Lower lobe of right lung (tissue), 2 donors: ENCODE measurements around the gene CTNNA3. TPM values are rescaled to one million over a fixed set of nuclear protein-coding genes. Genes with fewer than 3 reads are reported as not detected.

ENCODE experiments used
- ATAC-seq, 2 donors: fragments of 200-7000 bp; cut with Tn5 transposase; one replicate each; pipeline ENCODE4 v1.9.1; 2020 to 2022; ENCODE audit warnings: mild to moderate bottlenecking in 2 of 2, moderate library complexity in 2 of 2
- DNase-seq: peaks from one replicate; pipeline ENCODE4 v3.0.0-alpha.2; 2020
- H3K27ac ChIP-seq: fragments of 200-600 bp; one replicate; pipeline ENCODE4 v1.8.0; 2022
- H3K27me3 ChIP-seq: fragments of 200-600 bp; one replicate; pipeline ENCODE4 v1.8.0; 2022; ENCODE audit warnings: low read depth
- H3K36me3 ChIP-seq: fragments of 200-600 bp; one replicate; pipeline ENCODE4 v1.8.0; 2022; ENCODE audit warnings: mild to moderate bottlenecking
- H3K4me1 ChIP-seq: fragments of 200-600 bp; one replicate; pipeline ENCODE4 v1.8.0; 2022
- H3K4me3 ChIP-seq: fragments of 200-600 bp; one replicate; pipeline ENCODE4 v1.8.0; 2022; ENCODE audit warnings: mild to moderate bottlenecking
- H3K9me3 ChIP-seq: fragments of 200-600 bp; one replicate; pipeline ENCODE4 v1.8.0; 2022
- intact Hi-C: fragments of 100-400 bp; cut with DNase I; formaldehyde crosslinking; loops from one replicate; pipeline ENCODE4 v1.11.0; 2022
- total RNA-seq: library from RNA; stranded (reverse); fragmentation: NEBNext Ultra II Directional; extraction: Animal tissue kit (Norgen Biotek cat#: 25700); gene quantifications from one replicate; pipeline ENCODE4 v1.2.1, GENCODE V29; 2021
- TF ChIP-seq, protein P1 (sequence below): fragments of 200-600 bp; IDR thresholded peaks from one replicate; pipeline ENCODE4 v1.8.0; 2022; ENCODE audit warnings: antibody characterized with exemption, mild to moderate bottlenecking
- donor health status: DM: no; HTN: yes; CAD: no; lungs with severe emphysema.

Gene CTNNA3
- total RNA-seq, 1 donor from 2014 or later: not detected

DNA sequence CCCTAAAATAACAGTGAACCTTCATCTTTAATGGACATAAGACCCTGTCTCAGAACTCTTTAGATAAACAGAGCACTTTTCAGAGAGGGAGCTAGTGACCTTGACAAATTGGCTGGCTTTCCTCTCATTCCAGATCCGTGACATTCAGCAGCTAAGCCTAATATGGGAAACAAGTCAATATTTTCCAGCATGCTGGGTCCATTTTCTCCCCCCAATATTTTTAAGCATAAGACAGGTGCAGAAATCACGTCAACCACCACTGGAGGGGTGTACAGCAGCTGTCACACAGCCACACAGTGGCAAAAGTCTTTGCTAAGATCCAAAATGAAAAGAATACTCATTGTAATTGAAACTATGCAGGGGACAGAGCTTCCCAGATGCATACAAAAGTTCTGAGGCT, 744.1 kb downstream of the CTNNA3 start:
- ATAC-seq (no peak), DNase-seq (no peak)
- H3K27me3 ChIP-seq: no peaks in the 10 kb centered on the region
- no peaks in the 10 kb centered on the region for H3K9me3 ChIP-seq
- no peak overlapping the region for H3K27ac ChIP-seq
- H3K4me3 ChIP-seq: no peak overlapping the region
- intact Hi-C loops: no loop called here
- H3K4me1 ChIP-seq: no peaks in the 10 kb centered on the region
- TF ChIP-seq, protein P1, sequence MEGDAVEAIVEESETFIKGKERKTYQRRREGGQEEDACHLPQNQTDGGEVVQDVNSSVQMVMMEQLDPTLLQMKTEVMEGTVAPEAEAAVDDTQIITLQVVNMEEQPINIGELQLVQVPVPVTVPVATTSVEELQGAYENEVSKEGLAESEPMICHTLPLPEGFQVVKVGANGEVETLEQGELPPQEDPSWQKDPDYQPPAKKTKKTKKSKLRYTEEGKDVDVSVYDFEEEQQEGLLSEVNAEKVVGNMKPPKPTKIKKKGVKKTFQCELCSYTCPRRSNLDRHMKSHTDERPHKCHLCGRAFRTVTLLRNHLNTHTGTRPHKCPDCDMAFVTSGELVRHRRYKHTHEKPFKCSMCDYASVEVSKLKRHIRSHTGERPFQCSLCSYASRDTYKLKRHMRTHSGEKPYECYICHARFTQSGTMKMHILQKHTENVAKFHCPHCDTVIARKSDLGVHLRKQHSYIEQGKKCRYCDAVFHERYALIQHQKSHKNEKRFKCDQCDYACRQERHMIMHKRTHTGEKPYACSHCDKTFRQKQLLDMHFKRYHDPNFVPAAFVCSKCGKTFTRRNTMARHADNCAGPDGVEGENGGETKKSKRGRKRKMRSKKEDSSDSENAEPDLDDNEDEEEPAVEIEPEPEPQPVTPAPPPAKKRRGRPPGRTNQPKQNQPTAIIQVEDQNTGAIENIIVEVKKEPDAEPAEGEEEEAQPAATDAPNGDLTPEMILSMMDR: no peak
- H3K36me3 ChIP-seq: no peaks in the 10 kb centered on the region

DNA sequence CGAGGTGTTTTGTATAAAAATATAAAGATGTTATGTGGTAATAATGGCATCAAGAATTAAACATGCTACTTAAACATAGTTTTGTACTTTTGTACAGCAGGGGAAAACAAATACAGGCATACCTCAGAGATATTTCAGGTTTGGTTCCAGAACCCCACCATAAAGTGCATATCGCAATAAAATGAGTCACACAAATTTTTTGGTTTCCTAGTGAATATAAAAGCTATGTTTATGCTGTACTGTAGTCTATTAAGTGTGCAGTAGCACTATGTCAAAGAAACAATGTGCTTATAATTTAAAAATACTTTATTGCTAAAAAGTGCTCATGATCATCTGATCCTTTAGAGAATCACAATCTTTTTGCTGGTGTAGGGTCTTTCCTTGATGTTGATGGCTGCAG, 752.4 kb downstream of the CTNNA3 start:
- no peak overlapping the region for H3K27ac ChIP-seq
- no peak overlapping the region for H3K4me3 ChIP-seq
- DNase-seq (no peak), ATAC-seq (no peak)
- no peaks in the 10 kb centered on the region for H3K9me3 ChIP-seq
- H3K4me1 ChIP-seq: no peaks in the 10 kb centered on the region
- H3K36me3 ChIP-seq: no peaks in the 10 kb centered on the region
- H3K27me3 ChIP-seq: no peaks in the 10 kb centered on the region
- intact Hi-C loops: no loop called here
- TF ChIP-seq, protein P1: no peak

DNA sequence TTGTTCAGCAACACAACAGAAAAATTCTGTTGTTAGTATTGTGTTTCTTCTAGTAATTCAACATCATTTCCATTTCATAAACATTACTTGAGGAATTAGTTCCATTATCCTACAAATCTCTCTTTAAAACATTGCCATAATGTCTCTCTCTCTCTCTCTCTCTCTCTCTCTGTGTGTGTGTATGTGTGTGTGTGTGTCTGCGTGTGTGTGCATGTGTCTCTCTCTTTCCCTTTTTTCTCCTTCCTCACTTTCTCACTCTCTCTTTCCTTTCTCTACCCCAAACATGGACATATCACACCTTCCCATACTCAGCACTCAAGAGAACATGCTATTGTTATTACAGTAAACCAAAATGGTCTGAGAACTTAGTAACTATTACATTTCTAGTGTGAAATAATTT, 753.6 kb downstream of the CTNNA3 start:
- intact Hi-C loops: no loop called here
- no peaks in the 10 kb centered on the region for H3K36me3 ChIP-seq
- TF ChIP-seq, protein P1: no peak
- no peak overlapping the region for H3K27ac ChIP-seq
- H3K9me3 ChIP-seq: no peaks in the 10 kb centered on the region
- H3K4me1 ChIP-seq: no peaks in the 10 kb centered on the region
- DNase-seq (no peak), ATAC-seq (no peak)
- no peaks in the 10 kb centered on the region for H3K27me3 ChIP-seq
- no peak overlapping the region for H3K4me3 ChIP-seq

DNA sequence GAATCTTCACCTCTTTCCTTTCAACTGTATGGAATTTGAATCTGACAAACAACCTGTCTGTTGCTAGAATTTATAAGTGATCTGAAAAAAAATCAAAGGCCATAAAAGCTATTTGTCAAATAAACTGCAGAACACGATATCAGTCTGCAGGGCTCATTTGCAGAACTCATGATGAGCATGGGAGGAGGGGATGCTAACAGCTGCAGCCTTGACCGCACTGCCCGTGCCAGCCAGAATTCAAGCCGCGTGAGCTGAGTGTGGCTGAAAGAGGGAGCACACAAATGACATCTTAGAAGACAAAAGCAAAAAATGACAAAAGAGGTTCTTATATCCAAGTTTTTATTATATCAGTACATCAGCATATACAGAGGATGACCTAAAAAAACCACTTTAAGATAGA, 754.5 kb downstream of the CTNNA3 start:
- TF ChIP-seq, protein P1: no peak
- Histone ChIP-seq H3K36me3 (no peaks in the 10 kb centered on the region), H3K9me3 (no peaks in the 10 kb centered on the region), H3K4me1 (no peaks in the 10 kb centered on the region), H3K27me3 (no peaks in the 10 kb centered on the region), H3K27ac (no peak overlapping the region), H3K4me3 (no peak overlapping the region)
- intact Hi-C loops: no loop called here
- ATAC-seq: no peak
- no peak for DNase-seq

DNA sequence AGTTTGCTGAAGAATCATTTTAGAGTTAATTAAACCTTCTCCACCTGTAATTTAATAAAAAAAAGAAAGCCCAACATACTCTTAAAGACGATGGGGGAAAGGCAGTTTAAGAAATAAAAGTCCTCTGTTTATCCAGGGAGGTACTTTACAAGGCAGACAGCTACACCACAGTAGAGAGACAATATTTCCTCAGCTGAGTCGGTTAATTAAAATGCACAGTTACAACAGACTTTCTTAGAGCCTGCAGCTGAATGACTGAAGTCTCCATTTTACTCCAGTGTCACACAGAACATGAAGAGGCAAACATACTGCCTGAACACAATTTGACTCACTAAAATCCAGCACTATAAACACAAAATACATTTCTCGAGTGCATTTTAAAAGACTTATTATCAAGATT, 755.0 kb downstream of the CTNNA3 start:
- intact Hi-C loops: no loop called here
- H3K4me1 ChIP-seq: no peaks in the 10 kb centered on the region
- H3K27ac ChIP-seq: no peak overlapping the region
- DNase-seq: no peak
- H3K4me3 ChIP-seq: no peak overlapping the region
- no peaks in the 10 kb centered on the region for H3K36me3 ChIP-seq
- no peaks in the 10 kb centered on the region for H3K9me3 ChIP-seq
- no peaks in the 10 kb centered on the region for H3K27me3 ChIP-seq
- TF ChIP-seq, protein P1: no peak
- no peak for ATAC-seq

DNA sequence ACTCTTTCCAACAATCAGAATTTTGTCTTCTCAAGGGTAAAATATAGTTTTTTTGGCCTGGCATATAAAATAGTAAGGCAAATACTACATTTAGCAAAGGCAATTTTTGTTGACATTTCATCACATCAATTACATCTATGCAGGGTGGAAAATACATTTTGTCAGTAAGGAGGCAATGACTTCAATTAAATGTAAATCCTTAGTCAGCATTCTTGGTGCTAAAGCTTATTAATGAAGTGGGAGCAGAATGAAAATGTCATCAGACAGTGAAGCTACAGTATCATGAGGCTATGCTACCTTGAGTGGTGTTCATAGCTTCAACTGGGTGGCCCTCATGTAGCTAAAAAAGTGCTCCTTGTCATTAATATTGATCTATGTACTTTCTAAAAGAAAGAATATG, 761.3 kb downstream of the CTNNA3 start:
- H3K27ac ChIP-seq: no peak overlapping the region
- no peaks in the 10 kb centered on the region for H3K4me1 ChIP-seq
- intact Hi-C loops: no loop called here
- H3K9me3 ChIP-seq: no peaks in the 10 kb centered on the region
- no peak overlapping the region for H3K4me3 ChIP-seq
- DNase-seq (no peak), ATAC-seq (no peak)
- TF ChIP-seq, protein P1: no peak
- H3K27me3 ChIP-seq: peaks cover 3% of the 10 kb centered on the region
- H3K36me3 ChIP-seq: no peaks in the 10 kb centered on the region
